GM19467 (cell line): ENCODE measurements around the gene HLA-C.
A peak's percentile ranks its signal among the peaks of the same experiment; 100 is the strongest.
"Not testable (repeated sequence)": the region's sequence is repeated elsewhere in the genome, so short reads cannot be mapped to it uniquely, and the experiment has no call there.

ENCODE experiments used
- ATAC-seq: cut with Tn5 transposase; IDR thresholded peaks from one replicate; pipeline ENCODE4 v1.9.1; 2021; ENCODE audit warnings: mild to moderate bottlenecking, moderate library complexity; ENCODE audit not compliant: unreplicated experiment

HLA-C gene

DNA sequence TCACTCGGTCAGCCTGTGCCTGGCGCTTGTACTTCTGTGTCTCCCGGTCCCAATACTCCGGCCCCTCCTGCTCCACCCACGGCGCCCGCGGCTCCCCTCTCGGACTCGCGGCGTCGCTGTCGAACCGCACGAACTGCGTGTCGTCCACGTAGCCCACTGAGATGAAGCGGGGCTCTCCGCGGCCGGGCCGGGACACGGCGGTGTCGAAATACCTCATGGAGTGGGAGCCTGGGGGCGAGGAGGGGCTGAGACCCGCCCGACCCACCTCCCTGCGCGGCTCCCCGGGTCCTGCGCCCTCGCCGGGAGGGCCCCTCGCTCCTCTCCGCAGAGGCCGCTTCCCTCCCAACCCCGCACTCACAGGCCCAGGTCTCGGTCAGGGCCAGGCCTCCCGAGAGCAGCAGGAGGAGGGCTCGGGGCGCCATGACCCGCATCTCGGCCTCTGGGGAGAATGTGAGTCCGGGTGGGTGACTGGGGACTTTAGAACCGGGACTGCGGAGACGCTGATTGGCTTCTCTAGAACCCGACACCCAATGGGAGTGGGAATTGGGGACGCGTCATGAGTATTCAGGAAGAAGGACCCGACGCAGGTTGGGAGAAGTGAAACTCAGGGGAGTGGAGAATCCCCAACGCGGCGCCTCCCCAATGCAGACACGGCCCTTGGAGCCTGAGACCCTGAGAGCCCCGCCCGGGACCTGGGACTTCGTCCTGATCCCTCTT lies at the start of gene HLA-C:
HLA-C (minus strand) TSS at position 452 of the 717 bp plus-strand sequence; CDS start at position 431, 21 bp downstream.
- peak; percentile 79 for ATAC-seq

DNA sequence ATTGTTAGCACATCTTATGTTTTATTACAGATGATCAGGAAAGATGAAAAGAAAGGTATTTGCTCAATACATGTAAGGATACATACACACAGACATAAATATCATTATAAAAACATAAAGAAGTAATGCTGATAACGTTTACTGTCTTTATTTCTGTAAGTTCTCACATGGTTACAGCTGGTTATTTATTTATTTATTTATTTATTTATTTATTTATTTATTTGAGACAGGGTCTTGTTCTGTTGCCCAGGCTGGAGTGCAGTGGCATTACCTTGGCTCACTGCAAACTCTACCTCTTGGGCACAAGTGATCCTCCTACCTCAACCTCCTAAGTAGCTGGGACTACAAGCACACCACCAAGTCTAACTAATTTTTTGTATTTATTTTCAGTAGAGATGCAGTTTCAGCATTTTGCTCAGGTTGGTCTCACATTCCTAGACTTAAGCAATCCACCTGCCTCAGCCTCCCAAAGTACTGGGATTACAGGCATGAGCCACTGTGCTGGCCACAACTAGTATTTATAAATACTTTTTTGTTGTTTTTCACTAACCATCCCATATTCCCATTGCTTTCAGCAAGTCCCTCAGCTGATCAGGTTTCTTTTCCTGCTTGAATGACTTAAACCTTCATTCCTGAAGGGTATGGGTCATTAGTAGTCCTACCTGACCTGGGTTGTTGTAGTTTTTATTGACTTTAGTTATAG lies 49.3 kb upstream of the HLA-C start:
- ATAC-seq, result no peak

DNA sequence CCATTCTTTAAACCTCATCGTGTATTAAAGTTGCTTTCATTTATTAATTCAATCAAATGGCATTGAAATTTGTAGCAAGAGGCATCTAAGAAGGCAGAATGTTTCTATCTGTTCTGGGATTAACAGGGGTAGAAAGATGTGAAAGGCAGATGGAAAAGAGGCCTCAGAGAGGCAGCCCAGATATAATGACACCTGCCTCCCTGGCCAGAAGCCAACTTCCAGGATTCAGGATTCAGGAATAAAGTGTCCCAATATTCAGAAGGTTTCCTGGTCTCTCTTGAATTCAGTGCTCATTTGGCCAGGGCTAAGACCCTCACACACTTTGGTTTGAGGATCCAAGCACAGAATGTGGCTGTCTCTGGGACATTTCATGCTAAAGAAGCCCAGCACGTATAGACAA lies 45.1 kb upstream of the HLA-C start:
- ATAC-seq, result no peak

- ATAC-seq, result no peak
Measured at GRCh38 chr6:31309641-31310040, 37.7 kb upstream of the HLA-C start.

DNA sequence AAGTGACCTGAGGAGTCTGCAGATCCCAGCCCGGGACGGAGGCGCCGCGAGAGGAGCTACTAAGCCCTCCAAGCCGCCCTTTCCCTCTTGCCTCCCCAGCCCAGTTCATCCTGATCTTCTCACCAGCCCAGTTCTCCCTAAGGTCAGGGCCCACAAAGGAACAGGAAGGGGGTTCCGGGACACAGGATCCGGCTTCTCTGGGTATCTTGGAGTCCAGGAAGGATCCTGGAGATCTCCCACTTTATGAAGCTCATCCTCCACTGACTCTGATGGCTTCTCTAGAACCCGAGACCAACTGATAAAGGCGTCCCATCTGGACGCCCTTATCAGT lies 36.9 kb upstream of the HLA-C start:
- ATAC-seq, result no peak

- ATAC-seq, result no peak
Measured at GRCh38 chr6:31308050-31308844, 36.4 kb upstream of the HLA-C start.

- no peak for ATAC-seq
Measured at GRCh38 chr6:31307669-31308049, 35.8 kb upstream of the HLA-C start.

- no peak for ATAC-seq
Measured at GRCh38 chr6:31305703-31306219, 33.9 kb upstream of the HLA-C start.

DNA sequence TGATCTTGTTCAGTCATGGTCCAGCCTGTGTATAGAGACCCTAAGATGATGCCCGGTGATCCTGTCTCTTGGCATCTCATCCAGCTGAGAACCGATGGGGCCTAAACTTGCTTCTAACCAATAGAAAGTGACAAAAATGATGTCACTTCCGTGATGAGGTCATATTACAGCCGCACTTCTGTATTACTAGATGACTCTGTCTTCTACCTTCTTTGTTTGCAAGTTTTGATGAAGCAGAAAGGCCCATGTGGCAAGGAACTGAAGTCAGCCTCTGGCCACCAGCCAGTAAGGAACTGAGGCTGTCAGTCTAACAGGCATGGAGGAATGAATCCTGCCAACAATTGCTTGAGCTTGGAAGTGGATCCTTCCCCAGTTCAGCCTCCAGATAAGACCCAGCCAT lies 32.8 kb upstream of the HLA-C start:
- no peak for ATAC-seq

DNA sequence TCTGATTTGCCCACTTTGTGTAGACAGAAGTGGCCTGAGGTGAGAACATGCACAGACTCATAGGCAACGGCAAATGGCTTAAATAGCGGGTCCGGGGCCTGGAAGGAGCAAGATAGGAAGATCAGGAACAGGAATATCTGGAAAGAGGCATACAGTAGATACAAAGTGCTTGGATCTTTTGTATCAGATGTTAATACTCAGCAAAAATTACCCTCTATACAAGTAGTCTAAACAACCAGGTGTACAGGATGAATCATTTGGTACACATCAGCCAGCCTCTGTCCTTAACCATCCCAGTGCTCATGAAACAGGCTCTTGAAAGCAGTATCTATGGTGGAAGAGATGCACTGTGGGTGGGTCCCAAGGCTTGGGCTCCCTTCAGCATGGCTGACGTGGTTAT lies 28.9 kb upstream of the HLA-C start:
- ATAC-seq, result no peak

GRCh38 chr6:31299947-31300346 lies 28.1 kb upstream of the HLA-C start:
- no peak for ATAC-seq

GRCh38 chr6:31299511-31299910 lies 27.6 kb upstream of the HLA-C start:
- no peak for ATAC-seq

GRCh38 chr6:31294056-31294455 lies 22.2 kb upstream of the HLA-C start:
- ATAC-seq, result no peak

- ATAC-seq, result no peak
Measured at GRCh38 chr6:31293343-31293742, 21.5 kb upstream of the HLA-C start.

DNA sequence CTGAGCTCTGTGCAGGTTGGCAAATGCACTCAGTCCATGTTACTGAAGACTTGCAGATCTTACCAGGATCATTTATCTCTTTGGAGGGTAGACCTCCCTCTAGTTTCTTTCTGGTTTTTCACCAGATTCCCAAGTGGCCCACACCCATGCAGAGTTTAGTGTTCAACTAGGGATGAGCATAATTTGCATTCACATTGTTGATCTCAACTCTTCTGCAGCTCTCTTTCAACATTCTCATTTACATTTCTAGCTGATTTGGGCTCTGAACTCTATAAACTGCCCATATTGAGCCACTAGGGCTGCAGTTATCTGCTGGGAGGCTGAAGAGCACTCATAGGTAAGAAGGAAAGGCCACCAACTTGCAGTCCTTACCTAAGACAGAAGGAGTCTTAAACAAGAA lies 17.9 kb upstream of the HLA-C start:
- ATAC-seq, result no peak

DNA sequence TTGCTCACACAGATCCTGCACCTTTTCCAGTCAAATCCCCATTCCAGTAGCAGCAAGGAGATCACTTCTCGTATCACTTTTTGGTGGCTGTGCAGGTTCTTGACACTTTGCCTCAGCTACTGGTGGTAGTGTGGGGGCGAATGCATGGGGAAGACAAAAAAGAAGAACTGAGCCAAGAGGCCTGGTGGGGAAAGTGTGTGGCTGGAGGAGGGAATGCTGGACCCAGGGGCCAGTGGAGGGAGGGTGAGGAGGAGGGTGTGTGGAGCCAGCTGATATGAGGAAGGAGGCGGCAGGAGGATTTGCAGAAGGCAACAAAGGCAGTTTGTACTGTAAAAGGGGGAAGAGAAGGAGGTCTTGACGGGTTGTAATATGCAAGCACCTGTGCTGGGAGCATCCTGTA lies 15.7 kb upstream of the HLA-C start:
- no peak for ATAC-seq

- ATAC-seq, result no peak
Measured at GRCh38 chr6:31285982-31286381, 14.1 kb upstream of the HLA-C start.

DNA sequence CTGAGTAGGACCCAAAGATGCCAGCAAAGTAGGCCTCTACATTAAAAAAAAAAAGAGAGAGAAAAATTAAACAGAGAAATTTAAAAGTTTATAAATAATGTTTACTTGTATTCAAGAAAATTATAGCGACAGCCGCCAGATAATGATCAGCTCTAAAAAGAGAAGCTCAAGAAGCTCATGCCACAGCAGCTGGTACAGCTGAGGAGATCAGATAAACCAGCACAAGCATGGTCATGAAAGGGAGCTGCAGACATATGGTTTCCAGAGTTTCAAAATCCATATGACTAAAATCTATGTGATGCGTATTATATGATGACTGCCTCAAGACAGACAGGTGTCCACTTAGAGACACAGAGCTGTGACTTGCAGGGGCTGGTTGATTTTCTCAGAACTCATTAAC lies 13.6 kb upstream of the HLA-C start:
- no peak for ATAC-seq

DNA sequence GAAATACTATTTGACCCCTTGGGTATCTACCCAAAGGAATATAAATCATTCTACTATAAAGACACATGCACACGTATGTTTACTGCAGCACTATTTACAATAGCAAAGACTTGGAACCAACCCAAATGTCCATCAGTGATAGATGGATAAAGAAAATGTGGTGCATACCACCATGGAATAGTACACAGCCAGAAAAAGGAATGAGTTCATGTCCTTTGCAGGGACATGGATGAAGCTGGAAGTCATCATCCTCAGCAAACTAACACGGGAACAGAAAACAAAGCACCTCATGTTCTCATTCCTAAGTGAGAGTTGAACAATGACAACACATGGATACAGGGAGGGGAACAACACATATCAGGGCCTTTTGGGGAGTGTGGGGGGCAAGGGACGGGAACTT lies 7.8 kb upstream of the HLA-C start:
- not testable (repeated sequence) for ATAC-seq

GRCh38 chr6:31272836-31273626 lies 1.1 kb upstream of the HLA-C start:
- no peak for ATAC-seq

- peak; percentile 3 for ATAC-seq
Measured at GRCh38 chr6:31272436-31272835, 544 bp upstream of the HLA-C start.
